IgD-negative memory B cell (primary cell): ENCODE data around the gene PAPPA2. TPM values are rescaled to one million over a fixed set of nuclear protein-coding genes. Genes with fewer than 3 reads are reported as not detected.

Experiments used
- H3K27ac Mint-ChIP-seq, 3 donors: one replicate each; pipeline ENCODE4 v1.8.0; 2020 to 2022; ENCODE audit warnings: mild to moderate bottlenecking in 3 of 3, mixed read lengths in 3 of 3, moderate library complexity in 1 of 3
- H3K27me3 Mint-ChIP-seq: one replicate; pipeline ENCODE4 v1.8.0; 2021; ENCODE audit warnings: mixed read lengths
- H3K36me3 Mint-ChIP-seq: one replicate; pipeline ENCODE4 v1.8.0; 2020; ENCODE audit warnings: mild to moderate bottlenecking, mixed read lengths
- H3K4me1 Mint-ChIP-seq, 3 donors: one replicate each; pipeline ENCODE4 v1.8.0; 2020 to 2022; ENCODE audit warnings: mixed read lengths in 3 of 3, mild to moderate bottlenecking in 1 of 3
- H3K4me3 Mint-ChIP-seq, 4 donors: one replicate each; pipeline ENCODE4 v1.8.0; 2020 to 2022; ENCODE audit warnings: mild to moderate bottlenecking in 4 of 4, mixed read lengths in 4 of 4, moderate library complexity in 3 of 4
- H3K9me3 Mint-ChIP-seq, 3 donors: one replicate each; pipeline ENCODE4 v1.8.0; 2020 to 2021; ENCODE audit warnings: mixed read lengths in 3 of 3, mild to moderate bottlenecking in 1 of 3
- polyA plus RNA-seq: library from polyadenylated mRNA; unstranded; fragments of 300-500 nt; fragmentation: Illumina TruSeq; gene quantifications from one replicate; pipeline ENCODE4 v1.2.3, GENCODE V29; 2021

PAPPA2 gene
- polyA plus RNA-seq, 1 donor from 2014 or later, result not detected

- no peaks in the 10 kb centered on the region for H3K36me3 Mint-ChIP-seq
- no peak overlapping the region for H3K27ac Mint-ChIP-seq
- peaks cover 0 to 6% (median 0%) of the 10 kb centered on the region in 3 donors for H3K9me3 Mint-ChIP-seq
- no peak overlapping the region for H3K4me3 Mint-ChIP-seq
- H3K4me1 Mint-ChIP-seq, result no peaks in the 10 kb centered on the region
- H3K27me3 Mint-ChIP-seq, result peaks cover 1% of the 10 kb centered on the region
These were observed 175.9 kb downstream of the PAPPA2 start for GRCh38 chr1:176638713-176639526.

GRCh38 chr1:176643536-176643935 lies 180.6 kb downstream of the PAPPA2 start:
- Mint-ChIP-seq H3K27ac (no peak overlapping the region), H3K36me3 (no peaks in the 10 kb centered on the region), H3K9me3 (peaks cover 2 to 4% (median 2%) of the 10 kb centered on the region in 3 donors), H3K4me1 (no peaks in the 10 kb centered on the region), H3K4me3 (no peak overlapping the region), H3K27me3 (no peaks in the 10 kb centered on the region)

- no peaks in the 10 kb centered on the region for H3K4me1 Mint-ChIP-seq
- H3K4me3 Mint-ChIP-seq, result no peak overlapping the region
- no peak overlapping the region for H3K27ac Mint-ChIP-seq
- H3K36me3 Mint-ChIP-seq, result no peaks in the 10 kb centered on the region
- peaks cover 2 to 35% (median 16%) of the 10 kb centered on the region in 3 donors for H3K9me3 Mint-ChIP-seq
- no peaks in the 10 kb centered on the region for H3K27me3 Mint-ChIP-seq
These were observed 185.6 kb downstream of the PAPPA2 start for GRCh38 chr1:176648556-176648955.

GRCh38 chr1:176656257-176656995 lies 193.5 kb downstream of the PAPPA2 start:
- peaks cover 5 to 35% (median 12%) of the 10 kb centered on the region in 3 donors for H3K9me3 Mint-ChIP-seq
- H3K4me1 Mint-ChIP-seq, result no peaks in the 10 kb centered on the region
- no peak overlapping the region for H3K4me3 Mint-ChIP-seq
- peaks cover 3% of the 10 kb centered on the region for H3K36me3 Mint-ChIP-seq
- H3K27ac Mint-ChIP-seq, result no peak overlapping the region
- H3K27me3 Mint-ChIP-seq, result peaks cover 9% of the 10 kb centered on the region

- peaks cover 4% of the 10 kb centered on the region for H3K27me3 Mint-ChIP-seq
- no peak overlapping the region for H3K4me3 Mint-ChIP-seq
- H3K36me3 Mint-ChIP-seq, result no peaks in the 10 kb centered on the region
- H3K27ac Mint-ChIP-seq, result no peak overlapping the region
- no peaks in the 10 kb centered on the region for H3K4me1 Mint-ChIP-seq
- peaks cover 0 to 3% (median 1%) of the 10 kb centered on the region in 3 donors for H3K9me3 Mint-ChIP-seq
These were observed 206.8 kb downstream of the PAPPA2 start for GRCh38 chr1:176669782-176670181.

GRCh38 chr1:176670853-176671252 lies 207.9 kb downstream of the PAPPA2 start:
- Mint-ChIP-seq H3K9me3 (peaks cover 0 to 2% (median 0%) of the 10 kb centered on the region in 3 donors), H3K4me3 (no peak overlapping the region), H3K27ac (no peak overlapping the region), H3K27me3 (peaks cover 1% of the 10 kb centered on the region), H3K36me3 (no peaks in the 10 kb centered on the region), H3K4me1 (no peaks in the 10 kb centered on the region)

GRCh38 chr1:176682830-176683535 lies 220.0 kb downstream of the PAPPA2 start:
- no peaks in the 10 kb centered on the region for H3K36me3 Mint-ChIP-seq
- no peak overlapping the region for H3K4me3 Mint-ChIP-seq
- peaks cover 0 to 1% (median 0%) of the 10 kb centered on the region in 3 donors for H3K9me3 Mint-ChIP-seq
- no peak overlapping the region for H3K27ac Mint-ChIP-seq
- peaks cover 2% of the 10 kb centered on the region for H3K27me3 Mint-ChIP-seq
- no peaks in the 10 kb centered on the region for H3K4me1 Mint-ChIP-seq

GRCh38 chr1:176691251-176692228 lies 228.6 kb downstream of the PAPPA2 start:
- Mint-ChIP-seq H3K36me3 (no peaks in the 10 kb centered on the region), H3K27me3 (peaks cover 11% of the 10 kb centered on the region), H3K27ac (peak overlapping the region in 1 of 3 donors; percentile 63), H3K4me3 (no peak overlapping the region), H3K9me3 (no peaks in the 10 kb centered on the region), H3K4me1 (no peaks in the 10 kb centered on the region)

- Mint-ChIP-seq H3K27me3 (peaks cover 11% of the 10 kb centered on the region), H3K4me3 (no peak overlapping the region), H3K27ac (no peak overlapping the region), H3K9me3 (no peaks in the 10 kb centered on the region), H3K4me1 (no peaks in the 10 kb centered on the region), H3K36me3 (no peaks in the 10 kb centered on the region)
These were observed 229.5 kb downstream of the PAPPA2 start for GRCh38 chr1:176692431-176692830.

GRCh38 chr1:176692988-176693696 lies 230.2 kb downstream of the PAPPA2 start:
- no peak overlapping the region for H3K4me3 Mint-ChIP-seq
- H3K9me3 Mint-ChIP-seq, result no peaks in the 10 kb centered on the region
- peaks cover 11% of the 10 kb centered on the region for H3K27me3 Mint-ChIP-seq
- no peak overlapping the region for H3K27ac Mint-ChIP-seq
- no peaks in the 10 kb centered on the region for H3K4me1 Mint-ChIP-seq
- H3K36me3 Mint-ChIP-seq, result no peaks in the 10 kb centered on the region

GRCh38 chr1:176693697-176694329 lies 230.8 kb downstream of the PAPPA2 start:
- Mint-ChIP-seq H3K4me3 (no peak overlapping the region), H3K9me3 (no peaks in the 10 kb centered on the region), H3K27me3 (peaks cover 14% of the 10 kb centered on the region), H3K4me1 (no peaks in the 10 kb centered on the region), H3K27ac (no peak overlapping the region), H3K36me3 (no peaks in the 10 kb centered on the region)

GRCh38 chr1:176694713-176695112 lies 231.7 kb downstream of the PAPPA2 start:
- Mint-ChIP-seq H3K4me3 (no peak overlapping the region), H3K27me3 (peaks cover 14% of the 10 kb centered on the region), H3K4me1 (no peaks in the 10 kb centered on the region), H3K27ac (no peak overlapping the region), H3K9me3 (no peaks in the 10 kb centered on the region), H3K36me3 (no peaks in the 10 kb centered on the region)

GRCh38 chr1:176696109-176696508 lies 233.1 kb downstream of the PAPPA2 start:
- no peaks in the 10 kb centered on the region for H3K4me1 Mint-ChIP-seq
- peaks cover 14% of the 10 kb centered on the region for H3K27me3 Mint-ChIP-seq
- no peak overlapping the region for H3K27ac Mint-ChIP-seq
- no peaks in the 10 kb centered on the region for H3K36me3 Mint-ChIP-seq
- H3K9me3 Mint-ChIP-seq, result no peaks in the 10 kb centered on the region
- no peak overlapping the region for H3K4me3 Mint-ChIP-seq
